ENCODE results near the gene RIOK3.
A peak's percentile ranks its signal among the peaks of the same experiment; 100 is the strongest.
"Not testable (repeated sequence)": the region's sequence is repeated elsewhere in the genome, so short reads cannot be mapped to it uniquely, and the experiment has no call there.

The RIOK3 gene

GRCh38 chr18:23498877-23499276, 45.8 kb downstream of the RIOK3 start:
- no peak overlapping the region for H3K4me3 ChIP-seq (ENCODE audit: low read length in 2 of 2)
- H3K4me1 ChIP-seq (ENCODE audit: control insufficient read depth, insufficient read depth, low read length) = peaks cover 5% of the 10 kb centered on the region
- no peak overlapping the region for H3K27ac ChIP-seq (ENCODE audit: low read length)
- no peak overlapping the region for H3K9ac ChIP-seq (ENCODE audit: low read length in 2 of 2)
- no peaks in the 10 kb centered on the region for H3K27me3 ChIP-seq (ENCODE audit: control insufficient read depth in 1 of 2, insufficient read depth in 2 of 2, low read length in 2 of 2)
- no peaks in the 10 kb centered on the region for H3K9me3 ChIP-seq (ENCODE audit: control insufficient read depth in 2 of 2, low read length in 2 of 2)
- H3K36me3 ChIP-seq (ENCODE audit: control insufficient read depth in 2 of 2, insufficient read depth in 2 of 2, low read length in 2 of 2) = no peaks in the 10 kb centered on the region

GRCh38 chr18:23499291-23499781, 46.2 kb downstream of the RIOK3 start:
- Histone ChIP-seq H3K27ac (ENCODE audit: low read length) (no peak overlapping the region), H3K36me3 (ENCODE audit: control insufficient read depth in 2 of 2, insufficient read depth in 2 of 2, low read length in 2 of 2) (no peaks in the 10 kb centered on the region), H3K9me3 (ENCODE audit: control insufficient read depth in 2 of 2, low read length in 2 of 2) (no peaks in the 10 kb centered on the region), H3K27me3 (ENCODE audit: control insufficient read depth in 1 of 2, insufficient read depth in 2 of 2, low read length in 2 of 2) (no peaks in the 10 kb centered on the region), H3K9ac (ENCODE audit: low read length in 2 of 2) (no peak overlapping the region), H3K4me3 (ENCODE audit: low read length in 2 of 2) (no peak overlapping the region), H3K4me1 (ENCODE audit: control insufficient read depth, insufficient read depth, low read length) (peaks cover 7% of the 10 kb centered on the region)

- Histone ChIP-seq H3K4me3 (ENCODE audit: low read length in 2 of 2) (no peak overlapping the region), H3K27me3 (ENCODE audit: control insufficient read depth in 1 of 2, insufficient read depth in 2 of 2, low read length in 2 of 2) (no peaks in the 10 kb centered on the region), H3K36me3 (ENCODE audit: control insufficient read depth in 2 of 2, insufficient read depth in 2 of 2, low read length in 2 of 2) (no peaks in the 10 kb centered on the region), H3K4me1 (ENCODE audit: control insufficient read depth, insufficient read depth, low read length) (peaks cover 19% of the 10 kb centered on the region), H3K9ac (ENCODE audit: low read length in 2 of 2) (no peak overlapping the region), H3K9me3 (ENCODE audit: control insufficient read depth in 2 of 2, low read length in 2 of 2) (no peaks in the 10 kb centered on the region), H3K27ac (ENCODE audit: low read length) (no peak overlapping the region)
Observed at GRCh38 chr18:23501626-23502025, 48.5 kb downstream of the RIOK3 start.

GRCh38 chr18:23502516-23503037, 49.5 kb downstream of the RIOK3 start:
- Histone ChIP-seq H3K9ac (ENCODE audit: low read length in 2 of 2) (peak overlapping the region; percentile 84 to 88), H3K27me3 (ENCODE audit: control insufficient read depth in 1 of 2, insufficient read depth in 2 of 2, low read length in 2 of 2) (no peaks in the 10 kb centered on the region), H3K27ac (ENCODE audit: low read length) (peak overlapping the region; percentile 82), H3K4me3 (ENCODE audit: low read length in 2 of 2) (peak overlapping the region; percentile 75 to 90), H3K9me3 (ENCODE audit: control insufficient read depth in 2 of 2, low read length in 2 of 2) (no peaks in the 10 kb centered on the region), H3K36me3 (ENCODE audit: control insufficient read depth in 2 of 2, insufficient read depth in 2 of 2, low read length in 2 of 2) (no peaks in the 10 kb centered on the region), H3K4me1 (ENCODE audit: control insufficient read depth, insufficient read depth, low read length) (peaks cover 19% of the 10 kb centered on the region)

- H3K36me3 ChIP-seq (ENCODE audit: control insufficient read depth in 2 of 2, insufficient read depth in 2 of 2, low read length in 2 of 2) = peaks cover 4 to 5% of the 10 kb centered on the region in 2 donors
- H3K9me3 ChIP-seq (ENCODE audit: control insufficient read depth in 2 of 2, low read length in 2 of 2) = no peaks in the 10 kb centered on the region
- peak within 1 kb of the TSS; percentile 84 to 88 for H3K9ac ChIP-seq (ENCODE audit: low read length in 2 of 2)
- peak within 1 kb of the TSS; percentile 82 for H3K27ac ChIP-seq (ENCODE audit: low read length)
- H3K4me3 ChIP-seq (ENCODE audit: low read length in 2 of 2) = peak within 1 kb of the TSS; percentile 75 to 90
- no peaks in the 10 kb centered on the region for H3K27me3 ChIP-seq (ENCODE audit: control insufficient read depth in 1 of 2, insufficient read depth in 2 of 2, low read length in 2 of 2)
- peaks cover 19% of the 10 kb centered on the region for H3K4me1 ChIP-seq (ENCODE audit: control insufficient read depth, insufficient read depth, low read length)
Observed at GRCh38 chr18:23503038-23503962, 50.2 kb downstream of the RIOK3 start, which contains the start of gene RMC1. Gene RMC1, plus strand, starts transcription at chr18:23503511. Its CDS starts 108 bp downstream, at chr18:23503619.

- Histone ChIP-seq H3K36me3 (ENCODE audit: control insufficient read depth in 2 of 2, insufficient read depth in 2 of 2, low read length in 2 of 2) (peaks cover 4 to 9% of the 10 kb centered on the region in 2 donors), H3K27ac (ENCODE audit: low read length) (no peak overlapping the region), H3K9ac (ENCODE audit: low read length in 2 of 2) (peak overlapping the region; percentile 80 to 84), H3K4me3 (ENCODE audit: low read length in 2 of 2) (peak overlapping the region; percentile 63 to 90), H3K9me3 (ENCODE audit: control insufficient read depth in 2 of 2, low read length in 2 of 2) (no peaks in the 10 kb centered on the region), H3K27me3 (ENCODE audit: control insufficient read depth in 1 of 2, insufficient read depth in 2 of 2, low read length in 2 of 2) (no peaks in the 10 kb centered on the region), H3K4me1 (ENCODE audit: control insufficient read depth, insufficient read depth, low read length) (peaks cover 19% of the 10 kb centered on the region)
Observed at GRCh38 chr18:23503963-23504344, 50.9 kb downstream of the RIOK3 start.

- peaks cover 19% of the 10 kb centered on the region for H3K4me1 ChIP-seq (ENCODE audit: control insufficient read depth, insufficient read depth, low read length)
- no peak overlapping the region for H3K27ac ChIP-seq (ENCODE audit: low read length)
- peaks cover 4 to 9% of the 10 kb centered on the region in 2 donors for H3K36me3 ChIP-seq (ENCODE audit: control insufficient read depth in 2 of 2, insufficient read depth in 2 of 2, low read length in 2 of 2)
- no peaks in the 10 kb centered on the region for H3K27me3 ChIP-seq (ENCODE audit: control insufficient read depth in 1 of 2, insufficient read depth in 2 of 2, low read length in 2 of 2)
- peak overlapping the region in 1 of 2 donors; percentile 84 for H3K9ac ChIP-seq (ENCODE audit: low read length in 2 of 2)
- no peaks in the 10 kb centered on the region for H3K9me3 ChIP-seq (ENCODE audit: control insufficient read depth in 2 of 2, low read length in 2 of 2)
- peak overlapping the region; percentile 63 to 90 for H3K4me3 ChIP-seq (ENCODE audit: low read length in 2 of 2)
Observed at GRCh38 chr18:23504720-23505119, 51.6 kb downstream of the RIOK3 start.

- H3K9ac ChIP-seq (ENCODE audit: low read length in 2 of 2) = no peak overlapping the region
- no peak overlapping the region for H3K4me3 ChIP-seq (ENCODE audit: low read length in 2 of 2)
- peaks cover 19% of the 10 kb centered on the region for H3K4me1 ChIP-seq (ENCODE audit: control insufficient read depth, insufficient read depth, low read length)
- no peaks in the 10 kb centered on the region for H3K27me3 ChIP-seq (ENCODE audit: control insufficient read depth in 1 of 2, insufficient read depth in 2 of 2, low read length in 2 of 2)
- H3K27ac ChIP-seq (ENCODE audit: low read length) = no peak overlapping the region
- no peaks in the 10 kb centered on the region for H3K9me3 ChIP-seq (ENCODE audit: control insufficient read depth in 2 of 2, low read length in 2 of 2)
- peaks cover 4 to 12% of the 10 kb centered on the region in 2 donors for H3K36me3 ChIP-seq (ENCODE audit: control insufficient read depth in 2 of 2, insufficient read depth in 2 of 2, low read length in 2 of 2)
Observed at GRCh38 chr18:23506393-23506792, 53.3 kb downstream of the RIOK3 start.

GRCh38 chr18:23510923-23511322, 57.8 kb downstream of the RIOK3 start:
- H3K4me3 ChIP-seq (ENCODE audit: low read length in 2 of 2); H3K9ac ChIP-seq (ENCODE audit: low read length in 2 of 2); H3K9me3 ChIP-seq (ENCODE audit: control insufficient read depth in 2 of 2, low read length in 2 of 2); H3K27ac ChIP-seq (ENCODE audit: low read length); H3K27me3 ChIP-seq (ENCODE audit: control insufficient read depth in 1 of 2, insufficient read depth in 2 of 2, low read length in 2 of 2); H3K4me1 ChIP-seq (ENCODE audit: control insufficient read depth, insufficient read depth, low read length): not testable (repeated sequence)
- peaks cover 4 to 18% of the 10 kb centered on the region in 2 donors for H3K36me3 ChIP-seq (ENCODE audit: control insufficient read depth in 2 of 2, insufficient read depth in 2 of 2, low read length in 2 of 2)

- H3K4me3 ChIP-seq (ENCODE audit: low read length in 2 of 2); H3K27ac ChIP-seq (ENCODE audit: low read length); H3K9ac ChIP-seq (ENCODE audit: low read length in 2 of 2); H3K4me1 ChIP-seq (ENCODE audit: control insufficient read depth, insufficient read depth, low read length); H3K27me3 ChIP-seq (ENCODE audit: control insufficient read depth in 1 of 2, insufficient read depth in 2 of 2, low read length in 2 of 2); H3K9me3 ChIP-seq (ENCODE audit: control insufficient read depth in 2 of 2, low read length in 2 of 2): not testable (repeated sequence)
- peaks cover 9 to 21% of the 10 kb centered on the region in 2 donors for H3K36me3 ChIP-seq (ENCODE audit: control insufficient read depth in 2 of 2, insufficient read depth in 2 of 2, low read length in 2 of 2)
Observed at GRCh38 chr18:23512216-23512615, 59.1 kb downstream of the RIOK3 start.
